OCI-LY7 (cell line): Measurements from ENCODE around the gene IQGAP1. TPM values are rescaled to one million over a fixed set of nuclear protein-coding genes. Genes with fewer than 3 reads are reported as not detected.

ENCODE experiments used
- BruUV-seq: library from RNA; stranded (reverse); fragments of 400-500 nt; replicated peaks from 2 replicates; lab custom pipeline; 2021; lab: Mats Ljungman, UMichigan
- CTCF ChIA-PET: fragments of 300-600 bp; sonication (Branson Sonifier 250); formaldehyde crosslinking; loops from one replicate; lab custom pipeline; 2022; ENCODE audit warnings: antibody characterized with exemption; ENCODE audit not compliant: unreplicated experiment; lab: Charles Lee
- POLR2A ChIA-PET: fragments of 300-600 bp; sonication (Branson Sonifier 250); formaldehyde crosslinking; loops from one replicate; lab custom pipeline; 2022; ENCODE audit warnings: antibody characterized with exemption; lab: Charles Lee
- DNase-seq: peaks from one replicate; pipeline ENCODE4 v3.0.0-alpha.2; 2015; ENCODE audit warnings: low spot score
- H2AFZ ChIP-seq: fragments of 200-600 bp; sonication (generic), shearing (Covaris generic); 2 replicates; pipeline ENCODE4 v1.6.1; 2014; ENCODE audit warnings: mild to moderate bottlenecking, antibody characterized with exemption, low read length, moderate library complexity
- H3K27ac ChIP-seq: fragments of 200-600 bp; sonication (generic); 2 replicates; pipeline ENCODE4 v1.5.1; 2014; ENCODE audit warnings: mixed run types, low read depth, mild to moderate bottlenecking, moderate library complexity, low read length, inconsistent platforms; ENCODE audit not compliant: poor library complexity, severe bottlenecking
- H3K36me3 ChIP-seq: fragments of 200-600 bp; sonication (generic); 2 replicates; pipeline ENCODE4 v1.6.1; 2014; ENCODE audit warnings: mild to moderate bottlenecking, antibody characterized with exemption, low read length, moderate library complexity, mixed read lengths; ENCODE audit not compliant: insufficient read depth
- H3K4me1 ChIP-seq: fragments of 200-600 bp; sonication (generic); 2 replicates; pipeline ENCODE4 v1.5.1; 2014; ENCODE audit warnings: mild to moderate bottlenecking, low read length; ENCODE audit not compliant: insufficient read depth, poor library complexity, severe bottlenecking
- H3K4me2 ChIP-seq: fragments of 200-600 bp; sonication (generic); 2 replicates; pipeline ENCODE4 v1.6.1; 2014; ENCODE audit warnings: mild to moderate bottlenecking, low read length
- H3K4me3 ChIP-seq: fragments of 200-600 bp; sonication (generic); 2 replicates; pipeline ENCODE4 v1.5.1; 2014; ENCODE audit warnings: mild to moderate bottlenecking, low read depth, low read length; ENCODE audit not compliant: poor library complexity, severe bottlenecking
- H3K79me2 ChIP-seq: fragments of 200-600 bp; sonication (generic); 2 replicates; pipeline ENCODE4 v1.6.1; 2016; ENCODE audit warnings: low read depth, mild to moderate bottlenecking, low read length, moderate library complexity, mixed read lengths; ENCODE audit not compliant: insufficient read depth
- H3K9me2 ChIP-seq: fragments of 200-600 bp; sonication (generic); 2 replicates; pipeline ENCODE4 v1.6.1; 2016; ENCODE audit warnings: mild to moderate bottlenecking, low read length, mixed read lengths; ENCODE audit not compliant: insufficient read depth
- H3K9me3 ChIP-seq: fragments of 200-600 bp; sonication (generic); 2 replicates; pipeline ENCODE4 v1.6.1; 2014; ENCODE audit warnings: mild to moderate bottlenecking, mixed run types, low read length, mixed read lengths
- H4K20me1 ChIP-seq: fragments of 200-600 bp; sonication (generic); 2 replicates; pipeline ENCODE4 v1.6.1; 2014; ENCODE audit warnings: mild to moderate bottlenecking, antibody characterized with exemption, low read length, moderate library complexity, mixed read lengths; ENCODE audit not compliant: insufficient read depth
- CTCF ChIP-seq: fragments of 200-600 bp; sonication (generic); conservative IDR thresholded peaks from 2 replicates; pipeline ENCODE4 v1.5.1; 2014; ENCODE audit warnings: mild to moderate bottlenecking, antibody characterized with exemption, low read length, moderate library complexity, mixed read lengths
- EZH2phosphoT487 ChIP-seq: fragments of 200-600 bp; sonication (generic); IDR thresholded peaks from 2 replicates; pipeline ENCODE4 v1.6.1; 2018; ENCODE audit warnings: low read depth, borderline replicate concordance, mild to moderate bottlenecking, mixed run types, antibody characterized with exemption, low read length, moderate library complexity, mixed read lengths
- intact Hi-C: fragments of 100-400 bp; cut with micrococcal nuclease; formaldehyde crosslinking; loops from one replicate; pipeline ENCODE4 v1.10.0; 2022; ENCODE audit not compliant: unreplicated experiment
- total RNA-seq, 2 experiments: library from RNA; depleted of rRNA in 1 of 2; stranded (reverse); fragments of >200 nt in 1 of 2; shearing (Covaris generic) in 1 of 2; gene quantifications; 2 replicates each; pipeline ENCODE4 v1.2.3, GENCODE V29; 2014 to 2022

The IQGAP1 gene
- total RNA-seq, 2 experiments from 2014 or later = 98.7 to 114 TPM

- no peak for DNase-seq
- no TSS peak for BruUV-seq
- POLR2A ChIA-PET = interaction anchor here (0.7 to 2.8 kb wide), 5 partner anchors 8 to 198 kb away, joined by 3 to 25 read pairs (median 4); no protein-coding TSS in a partner anchor
- Histone ChIP-seq H3K4me2 (no peak overlapping the region), H2AFZ (no peak overlapping the region), H3K4me3 (no peak overlapping the region), H3K36me3 (peaks cover 8% of the 10 kb centered on the region), H3K9me2 (no peaks in the 10 kb centered on the region), H3K79me2 (peaks cover 27% of the 10 kb centered on the region), H4K20me1 (peaks cover 11% of the 10 kb centered on the region; the same call in 1 of the 2 replicates), H3K4me1 (peaks cover 29% of the 10 kb centered on the region), H3K9me3 (no peaks in the 10 kb centered on the region), H3K27ac (no peak overlapping the region)
- TF ChIP-seq CTCF = no peak
- no peak for TF ChIP-seq EZH2phosphoT487
- CTCF ChIA-PET = no interaction called here
- intact Hi-C loops = loop anchor here (5.0 kb wide), 1 partner anchor 546 kb away; the partner anchor contains the start of gene HDDC3
Measured at GRCh38 chr15:90386221-90386620, 1.8 kb upstream of the IQGAP1 start.

- Histone ChIP-seq H3K4me3 (peak overlapping the region; percentile 84), H3K9me2 (no peaks in the 10 kb centered on the region), H3K4me2 (peak overlapping the region; percentile 73), H3K27ac (peak overlapping the region; percentile 71), H3K9me3 (no peaks in the 10 kb centered on the region), H4K20me1 (peaks cover 11% of the 10 kb centered on the region), H2AFZ (peak overlapping the region; percentile 52), H3K4me1 (peaks cover 26% of the 10 kb centered on the region), H3K79me2 (peaks cover 51% of the 10 kb centered on the region), H3K36me3 (peaks cover 32% of the 10 kb centered on the region)
- BruUV-seq = no TSS peak
- ChIA-PET CTCF (interaction anchor here (0.7 to 1.1 kb wide), 3 partner anchors 37 to 95 kb away, joined by 3 read pairs; no protein-coding TSS in a partner anchor), POLR2A (interaction anchor here (0.5 to 2.8 kb wide), 11 partner anchors 11 to 156 kb away, joined by 3 to 25 read pairs (median 4); no protein-coding TSS in a partner anchor)
- intact Hi-C loops = loop anchor here (5.0 kb wide), 1 partner anchor 544 kb away; the partner anchor contains the start of gene HDDC3
- 0 out of 2 replicates have a peak, but pooled peaks have one; percentile 20 for TF ChIP-seq CTCF
- no peak for TF ChIP-seq EZH2phosphoT487
- DNase-seq = peak; percentile 76
Measured at GRCh38 chr15:90388462-90389380, 679 bp downstream of the IQGAP1 start.
